ENCODE measurements around the gene ZC3H12D.

ZC3H12D gene

DNA sequence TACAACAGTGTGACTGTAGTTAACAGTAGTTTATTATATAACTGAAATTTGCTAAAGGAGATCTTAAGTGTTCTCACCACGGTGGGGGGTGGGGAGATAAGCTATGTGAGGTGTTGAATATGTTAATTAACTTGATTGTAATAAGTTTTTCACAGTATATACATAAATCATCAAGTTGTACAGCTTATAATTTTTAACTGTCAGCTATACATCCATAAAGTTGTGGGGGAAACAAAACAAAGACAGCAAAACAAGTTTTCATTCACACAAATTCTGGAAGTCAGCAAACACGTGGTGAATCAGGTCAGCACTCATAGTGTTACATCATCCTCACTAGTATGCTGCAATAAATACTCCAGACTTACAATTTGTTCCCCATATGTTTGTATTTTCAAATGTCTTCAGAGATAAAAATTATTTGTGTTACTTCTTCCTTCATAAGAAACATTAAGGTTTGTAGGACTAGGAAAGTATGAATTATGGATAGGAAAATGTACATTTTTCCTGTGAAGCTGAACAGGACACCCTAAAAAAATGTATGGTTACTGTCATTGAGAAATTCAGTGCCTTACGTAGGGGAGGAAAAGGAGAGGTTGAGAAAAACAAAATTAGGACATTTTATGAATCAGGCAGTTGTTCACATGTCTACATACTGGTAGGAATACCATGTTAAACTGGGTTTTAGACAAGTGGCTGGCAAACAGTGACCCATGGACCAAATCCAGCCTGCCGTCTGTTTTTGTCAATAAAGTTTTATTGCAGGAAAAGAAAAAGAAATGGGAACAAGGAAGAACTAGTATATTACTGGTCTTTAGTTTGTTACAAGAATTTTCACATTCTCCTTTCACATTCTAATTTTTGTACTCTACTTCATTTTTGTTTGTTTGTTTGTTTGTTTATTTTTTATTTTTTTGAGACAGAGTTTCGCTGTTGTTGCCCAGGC lies 78.7 kb downstream of the ZC3H12D start:
- no peak for DNase-seq

GRCh38 chr6:149403534-149403933 lies 81.3 kb downstream of the ZC3H12D start:
- no peak for DNase-seq

- DNase-seq: no peak
These were observed 84.8 kb downstream of the ZC3H12D start, which contains the start of gene SUMO4 for GRCh38 chr6:149400050-149400449. Gene SUMO4 (plus strand): TSS chr6:149400262. CDS start chr6:149400392, 130 bp downstream.

DNA sequence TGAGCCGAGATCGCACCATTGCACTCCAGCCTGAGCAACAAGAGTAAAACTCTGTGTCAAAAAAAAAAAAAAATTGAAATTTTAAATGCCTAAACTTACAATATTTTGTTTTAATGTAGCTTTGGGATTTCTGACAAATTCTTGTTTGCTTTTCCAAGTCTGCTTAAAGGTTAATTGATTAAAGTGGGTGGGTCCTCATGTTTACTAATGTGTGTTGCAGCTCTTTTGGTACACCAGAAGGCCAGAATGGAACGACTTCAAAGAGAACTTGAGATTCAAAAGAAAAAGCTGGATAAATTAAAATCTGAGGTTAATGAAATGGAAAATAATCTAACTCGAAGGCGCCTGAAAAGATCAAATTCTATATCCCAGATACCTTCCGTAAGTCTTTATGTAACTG lies 87.4 kb downstream of the ZC3H12D start:
- DNase-seq: no peak
